ENCODE data around the gene LEKR1. TPM values are rescaled to one million over a fixed set of nuclear protein-coding genes. Genes with fewer than 3 reads are reported as not detected.

The LEKR1 gene
- total and polyA plus RNA-seq, 2 donors (not counting 3 experiments of a cell fraction or from before 2014, with no cell fraction given) = 0.07 to 0.64 TPM

GRCh38 chr3:157069846-157070677 lies 243.9 kb downstream of the LEKR1 start:
- dilution Hi-C loops (cut with MboI; ENCODE audit: extremely low pct_ligation_motif_present, low sequenced_read_pairs) (no loop called here), intact Hi-C loops (cut with micrococcal nuclease) (no loop called here)
- Histone ChIP-seq H3K9me3 (replicated peaks; ENCODE audit: control insufficient read depth, insufficient read depth, low read length) (no peaks in the 10 kb centered on the region), H4K20me1 (replicated peaks; ENCODE audit: control insufficient read depth, extremely low read depth, insufficient read depth, low read length) (no peaks in the 10 kb centered on the region), H3K36me3 (ENCODE audit: control insufficient read depth in 2 of 2, extremely low read depth in 1 of 2, insufficient read depth in 2 of 2, low read length in 2 of 2) (no peaks in the 10 kb centered on the region), H2AFZ (ENCODE audit: low read depth, low read length) (no peak overlapping the region), H3K9me1 (replicated peaks; ENCODE audit: control insufficient read depth, extremely low read depth, insufficient read depth, low read length) (no peaks in the 10 kb centered on the region), H3K9ac (replicated peaks; ENCODE audit: extremely low read depth, insufficient read depth, low read length) (no peak overlapping the region), H3K79me2 (ENCODE audit: control insufficient read depth, insufficient read depth, low read length) (no peaks in the 10 kb centered on the region), H3K4me3 (replicated peaks in 1 of 3; ENCODE audit: insufficient read depth in 1 of 3, low read depth in 1 of 3, low read length in 3 of 3) (no peak overlapping the region), H3K27me3 (ENCODE audit: control insufficient read depth in 2 of 2, insufficient read depth in 2 of 2, low read length in 2 of 2) (peaks cover 0 to 2% of the 10 kb centered on the region in 2 experiments), H3K27ac (ENCODE audit: insufficient read depth, low read depth, low read length) (no peak overlapping the region), H3K4me1 (ENCODE audit: control insufficient read depth, extremely low read depth, insufficient read depth, low read length) (no peaks in the 10 kb centered on the region), H3K4me2 (ENCODE audit: insufficient read depth, low read length) (no peak overlapping the region)
- TF ChIP-seq, protein P1, sequence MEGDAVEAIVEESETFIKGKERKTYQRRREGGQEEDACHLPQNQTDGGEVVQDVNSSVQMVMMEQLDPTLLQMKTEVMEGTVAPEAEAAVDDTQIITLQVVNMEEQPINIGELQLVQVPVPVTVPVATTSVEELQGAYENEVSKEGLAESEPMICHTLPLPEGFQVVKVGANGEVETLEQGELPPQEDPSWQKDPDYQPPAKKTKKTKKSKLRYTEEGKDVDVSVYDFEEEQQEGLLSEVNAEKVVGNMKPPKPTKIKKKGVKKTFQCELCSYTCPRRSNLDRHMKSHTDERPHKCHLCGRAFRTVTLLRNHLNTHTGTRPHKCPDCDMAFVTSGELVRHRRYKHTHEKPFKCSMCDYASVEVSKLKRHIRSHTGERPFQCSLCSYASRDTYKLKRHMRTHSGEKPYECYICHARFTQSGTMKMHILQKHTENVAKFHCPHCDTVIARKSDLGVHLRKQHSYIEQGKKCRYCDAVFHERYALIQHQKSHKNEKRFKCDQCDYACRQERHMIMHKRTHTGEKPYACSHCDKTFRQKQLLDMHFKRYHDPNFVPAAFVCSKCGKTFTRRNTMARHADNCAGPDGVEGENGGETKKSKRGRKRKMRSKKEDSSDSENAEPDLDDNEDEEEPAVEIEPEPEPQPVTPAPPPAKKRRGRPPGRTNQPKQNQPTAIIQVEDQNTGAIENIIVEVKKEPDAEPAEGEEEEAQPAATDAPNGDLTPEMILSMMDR (IDR thresholded peaks at IDR 0.05; ENCODE audit: extremely low read depth in 1 of 2, insufficient read depth in 1 of 2, low read depth in 1 of 2, low read length in 2 of 2) = no peak
- TF ChIP-seq JUN (IDR thresholded peaks at IDR 0.05; ENCODE audit: borderline replicate concordance, insufficient read depth, insufficient read length, low read depth) = no peak
- ChIA-PET POLR2A (no interaction called here), CTCF (interaction anchor here (0.9 to 1.2 kb wide), 2 partner anchors 51 to 70 kb away, joined by 3 read pairs; no protein-coding TSS in a partner anchor)
- DNase-seq (ENCODE audit: low read depth, low spot score) = no peak
- BruUV-seq (replicated peaks) = no TSS peak
- no peak for FAIRE-seq

DNA sequence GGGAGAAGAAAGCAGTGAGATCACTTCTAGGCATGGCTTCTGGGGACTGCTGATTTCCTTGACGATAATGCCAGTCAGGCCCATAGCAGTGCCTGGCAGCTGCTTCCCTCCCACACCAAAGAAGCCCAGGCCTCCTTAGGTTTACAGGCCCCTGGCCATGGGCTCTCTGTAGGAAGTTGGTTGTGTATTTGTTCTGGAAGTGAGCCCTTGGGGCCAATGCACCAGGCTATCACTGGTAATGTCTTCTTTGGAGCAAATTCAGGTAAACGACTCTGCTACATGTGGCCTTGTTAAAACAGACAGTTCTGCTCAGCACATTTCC lies 244.5 kb downstream of the LEKR1 start:
- no TSS peak for BruUV-seq (replicated peaks)
- CTCF ChIA-PET = interaction anchor here (1.2 kb wide), 1 partner anchor 70 kb away, joined by 3 read pairs; no protein-coding TSS in a partner anchor
- Histone ChIP-seq H3K27ac (ENCODE audit: insufficient read depth, low read depth, low read length) (no peak overlapping the region), H2AFZ (ENCODE audit: low read depth, low read length) (no peak overlapping the region), H3K79me2 (ENCODE audit: control insufficient read depth, insufficient read depth, low read length) (no peaks in the 10 kb centered on the region), H3K4me2 (ENCODE audit: insufficient read depth, low read length) (no peak overlapping the region), H4K20me1 (replicated peaks; ENCODE audit: control insufficient read depth, extremely low read depth, insufficient read depth, low read length) (no peaks in the 10 kb centered on the region), H3K9ac (replicated peaks; ENCODE audit: extremely low read depth, insufficient read depth, low read length) (no peak overlapping the region), H3K36me3 (ENCODE audit: control insufficient read depth in 2 of 2, extremely low read depth in 1 of 2, insufficient read depth in 2 of 2, low read length in 2 of 2) (no peaks in the 10 kb centered on the region), H3K9me1 (replicated peaks; ENCODE audit: control insufficient read depth, extremely low read depth, insufficient read depth, low read length) (no peaks in the 10 kb centered on the region), H3K4me1 (ENCODE audit: control insufficient read depth, extremely low read depth, insufficient read depth, low read length) (no peaks in the 10 kb centered on the region), H3K9me3 (replicated peaks; ENCODE audit: control insufficient read depth, insufficient read depth, low read length) (no peaks in the 10 kb centered on the region), H3K4me3 (replicated peaks in 1 of 3; ENCODE audit: insufficient read depth in 1 of 3, low read depth in 1 of 3, low read length in 3 of 3) (no peak overlapping the region), H3K27me3 (ENCODE audit: control insufficient read depth in 2 of 2, insufficient read depth in 2 of 2, low read length in 2 of 2) (no peaks in the 10 kb centered on the region)
- TF ChIP-seq, protein P2, sequence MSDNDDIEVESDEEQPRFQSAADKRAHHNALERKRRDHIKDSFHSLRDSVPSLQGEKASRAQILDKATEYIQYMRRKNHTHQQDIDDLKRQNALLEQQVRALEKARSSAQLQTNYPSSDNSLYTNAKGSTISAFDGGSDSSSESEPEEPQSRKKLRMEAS (IDR thresholded peaks at IDR 0.05; ENCODE audit: insufficient read depth, insufficient read length) = no peak
- TF ChIP-seq EZH2 (IDR thresholded peaks at IDR 0.05; ENCODE audit: borderline replicate concordance, low read depth, low read length, severe bottlenecking) (no peak), FOS (IDR thresholded peaks at IDR 0.05; ENCODE audit: borderline replicate concordance, insufficient read depth, low read length) (no peak)
- peak; percentile 35 for DNase-seq (ENCODE audit: low read depth, low spot score)
- POLR2A ChIA-PET = no interaction called here
- no peak for FAIRE-seq
- dilution Hi-C loops (cut with MboI; ENCODE audit: extremely low pct_ligation_motif_present, low sequenced_read_pairs) (no loop called here), intact Hi-C loops (cut with micrococcal nuclease) (no loop called here)

All from endothelial cell of umbilical vein (primary cell).